HG03139 (cell line): ENCODE measurements around the gene STEAP3.
A peak's percentile ranks its signal among the peaks of the same experiment; 100 is the strongest.
"Not testable (repeated sequence)": the region's sequence is repeated elsewhere in the genome, so short reads cannot be mapped to it uniquely, and the experiment has no call there.

ENCODE experiments used
- ATAC-seq: cut with Tn5 transposase; IDR thresholded peaks from one replicate; pipeline ENCODE4 v1.9.1; 2021; ENCODE audit not compliant: unreplicated experiment

Gene STEAP3

GRCh38 chr2:119260646-119261492 lies 37.2 kb downstream of the STEAP3 start:
- ATAC-seq = no peak

GRCh38 chr2:119261493-119262225 lies 38.0 kb downstream of the STEAP3 start:
- ATAC-seq = no peak

GRCh38 chr2:119263025-119263424 lies 39.4 kb downstream of the STEAP3 start:
- ATAC-seq = no peak

- ATAC-seq = no peak
These were observed 40.0 kb downstream of the STEAP3 start for GRCh38 chr2:119263656-119264055.

GRCh38 chr2:119264781-119265692 lies 41.4 kb downstream of the STEAP3 start:
- peak; percentile 92 for ATAC-seq

GRCh38 chr2:119265693-119266066 lies 42.0 kb downstream of the STEAP3 start:
- ATAC-seq = no peak

- ATAC-seq = no peak
These were observed 42.5 kb downstream of the STEAP3 start for GRCh38 chr2:119266091-119266589.

- no peak for ATAC-seq
These were observed 44.0 kb downstream of the STEAP3 start for GRCh38 chr2:119267604-119268003.

- no peak for ATAC-seq
These were observed 53.2 kb downstream of the STEAP3 start for GRCh38 chr2:119276864-119277263.

- ATAC-seq = not testable (repeated sequence)
These were observed 54.8 kb downstream of the STEAP3 start for GRCh38 chr2:119278385-119278784.

- ATAC-seq = no peak
These were observed 55.3 kb downstream of the STEAP3 start for GRCh38 chr2:119278946-119279345.

GRCh38 chr2:119279666-119280065 lies 56.0 kb downstream of the STEAP3 start:
- ATAC-seq = no peak

GRCh38 chr2:119280680-119281079 lies 57.0 kb downstream of the STEAP3 start:
- ATAC-seq = no peak

- no peak for ATAC-seq
These were observed 58.7 kb downstream of the STEAP3 start for GRCh38 chr2:119282146-119282995.

- no peak for ATAC-seq
These were observed 59.4 kb downstream of the STEAP3 start for GRCh38 chr2:119282996-119283511.

- ATAC-seq = no peak
These were observed 60.3 kb downstream of the STEAP3 start for GRCh38 chr2:119283873-119284331.

- no peak for ATAC-seq
These were observed 63.0 kb downstream of the STEAP3 start for GRCh38 chr2:119286661-119287060.

GRCh38 chr2:119288576-119288975 lies 64.9 kb downstream of the STEAP3 start:
- ATAC-seq = no peak

GRCh38 chr2:119289093-119289492 lies 65.5 kb downstream of the STEAP3 start:
- no peak for ATAC-seq

GRCh38 chr2:119289642-119290041 lies 66.0 kb downstream of the STEAP3 start:
- ATAC-seq = no peak
